ENCODE measurements around the gene SMAD3. TPM values are rescaled to one million over a fixed set of nuclear protein-coding genes. Genes with fewer than 3 reads are reported as not detected.

Gene SMAD3
- total and polyA plus RNA-seq, 10 of the 15 experiments (the other 5 are each of a cell fraction or from before 2014, with no cell fraction given), result 5.6 to 43.2 (median 16.0) TPM

- TF ChIP-seq SRF (IDR thresholded peaks at IDR 0.05; ENCODE audit: low read depth in 2 of 2, low read length in 2 of 2) (0 out of 4 replicates have a peak, but pooled peaks of 1 of the 2 experiments have one; percentile 25), HCFC1 (IDR thresholded peaks at IDR 0.05; ENCODE audit: low read length) (no peak), RELB (IDR thresholded peaks at IDR 0.05; ENCODE audit: low read depth) (peak; percentile 94), ELK1 (IDR thresholded peaks at IDR 0.05; ENCODE audit: low read depth, low read length) (no peak), BCLAF1 (IDR thresholded peaks at IDR 0.05) (no peak), FOS (IDR thresholded peaks at IDR 0.05; ENCODE audit: borderline replicate concordance, extremely low read depth, insufficient read length) (no peak), HSF1 (IDR thresholded peaks at IDR 0.05; ENCODE audit: low read depth, low read length) (no peak), KLF5 (IDR thresholded peaks at IDR 0.05; ENCODE audit: partially characterized antibody) (no peak), WRNIP1 (IDR thresholded peaks at IDR 0.05; ENCODE audit: borderline replicate concordance, low read depth, low read length) (0 out of 2 replicates have a peak, but pooled peaks have one; percentile 80), TARDBP (IDR thresholded peaks at IDR 0.05; ENCODE audit: borderline replicate concordance) (no peak), ZZZ3 (IDR thresholded peaks at IDR 0.05; ENCODE audit: control insufficient read depth, insufficient read length, low read depth) (no peak), ZBTB11 (CRISPR knock-in tag; IDR thresholded peaks at IDR 0.05) (no peak), PRDM15 (CRISPR knock-in tag; IDR thresholded peaks at IDR 0.05) (no peak)
Observed at GRCh38 chr15:67100801-67101581, 35.6 kb downstream of the SMAD3 start (continued).
